Mesendoderm (in vitro differentiated cells): Measurements from ENCODE around the gene TEAD3.

ENCODE experiments used
- DNase-seq: peaks from one replicate; pipeline ENCODE4 v3.0.0; 2013
- H2AK5ac ChIP-seq: 2 replicates; pipeline ENCODE4 v1.6.1; 2013; ENCODE audit warnings: low read length, inconsistent platforms
- H2BK120ac ChIP-seq: 2 replicates; pipeline ENCODE4 v1.6.1; 2013; ENCODE audit warnings: low read depth, mild to moderate bottlenecking, low read length, moderate library complexity, mixed read lengths
- H2BK15ac ChIP-seq: replicated peaks from 2 replicates; pipeline ENCODE4 v1.6.1; 2013; ENCODE audit warnings: low read depth, mild to moderate bottlenecking, moderate library complexity
- H2BK5ac ChIP-seq: 2 replicates; pipeline ENCODE4 v1.6.1; 2013; ENCODE audit warnings: low read length, inconsistent platforms
- H3K18ac ChIP-seq: 2 replicates; pipeline ENCODE4 v1.6.1; 2013; ENCODE audit warnings: mild to moderate bottlenecking, low read length, mixed read lengths
- H3K23ac ChIP-seq: one replicate; pipeline ENCODE4 v1.6.1; 2013; ENCODE audit warnings: low read length
- H3K27ac ChIP-seq: 2 replicates; pipeline ENCODE4 v1.5.1; 2013; ENCODE audit warnings: low read depth, mild to moderate bottlenecking, inconsistent platforms, low read length, moderate library complexity
- H3K27me3 ChIP-seq: 2 replicates; pipeline ENCODE4 v1.6.1; 2013; ENCODE audit warnings: low read length, control low read depth, mild to moderate bottlenecking, inconsistent platforms; ENCODE audit not compliant: insufficient read depth, poor library complexity
- H3K36me3 ChIP-seq: 2 replicates; pipeline ENCODE4 v1.6.1; 2013; ENCODE audit warnings: low read length, inconsistent platforms; ENCODE audit not compliant: control insufficient read depth, insufficient read depth
- H3K4ac ChIP-seq: one replicate; pipeline ENCODE4 v1.6.1; 2013; ENCODE audit warnings: low read depth, mild to moderate bottlenecking, low read length, moderate library complexity
- H3K4me1 ChIP-seq: 2 replicates; pipeline ENCODE4 v1.6.1; 2013; ENCODE audit warnings: low read depth, low read length, inconsistent platforms; ENCODE audit not compliant: control insufficient read depth
- H3K4me2 ChIP-seq: 2 replicates; pipeline ENCODE4 v1.6.1; 2013; ENCODE audit warnings: low read length
- H3K4me3 ChIP-seq: 2 replicates; pipeline ENCODE4 v1.5.1; 2013; ENCODE audit warnings: mild to moderate bottlenecking, low read length
- H3K56ac ChIP-seq: one replicate; pipeline ENCODE4 v1.6.1; 2013; ENCODE audit warnings: low read length
- H3K79me1 ChIP-seq: 2 replicates; pipeline ENCODE4 v1.6.1; 2013; ENCODE audit warnings: low read length, inconsistent platforms
- H3K79me2 ChIP-seq: 2 replicates; pipeline ENCODE4 v1.6.1; 2013; ENCODE audit warnings: mild to moderate bottlenecking, low read length; ENCODE audit not compliant: control insufficient read depth, insufficient read depth
- H3K9ac ChIP-seq: 2 replicates; pipeline ENCODE4 v1.6.1; 2013; ENCODE audit warnings: low read length, inconsistent platforms
- H4K5ac ChIP-seq: one replicate; pipeline ENCODE4 v1.6.1; 2013; ENCODE audit warnings: low read length
- H4K8ac ChIP-seq: one replicate; pipeline ENCODE4 v1.6.1; 2013; ENCODE audit warnings: low read depth, mild to moderate bottlenecking, control low read depth, low read length, moderate library complexity
- WGBS: extraction: QIAGEN DNeasy Blood & Tissue Kit; methylation state at CpG from one replicate; pipeline ENCODE4 v1.1.7; 2013; ENCODE audit warnings: low lambda C conversion rate, missing lambda C conversion rate; ENCODE audit not compliant: insufficient coverage; ENCODE audit errors: extremely low coverage; 5-methylcytosine and 5-hydroxymethylcytosine counted together

Gene TEAD3

GRCh38 chr6:35429463-35429862, 67.4 kb downstream of the TEAD3 start:
- no peak overlapping the region for H3K23ac ChIP-seq
- H3K79me2 ChIP-seq: no peaks in the 10 kb centered on the region
- H3K79me1 ChIP-seq: no peaks in the 10 kb centered on the region
- no peak for DNase-seq
- no peak overlapping the region for H2BK15ac ChIP-seq
- no peak overlapping the region for H2BK120ac ChIP-seq
- no peak overlapping the region for H3K9ac ChIP-seq
- no peak overlapping the region for H3K4me3 ChIP-seq
- H3K4me1 ChIP-seq: peaks cover 2% of the 10 kb centered on the region
- H2AK5ac ChIP-seq: no peak overlapping the region
- WGBS: no CpG with 5 or more reads among the region's 2 CpGs
- H3K36me3 ChIP-seq: peaks cover 2% of the 10 kb centered on the region
- H2BK5ac ChIP-seq: no peak overlapping the region
- no peak overlapping the region for H4K5ac ChIP-seq
- no peak overlapping the region for H3K4me2 ChIP-seq
- no peaks in the 10 kb centered on the region for H3K27me3 ChIP-seq
- H3K56ac ChIP-seq: no peak overlapping the region
- H3K27ac ChIP-seq: no peak overlapping the region
- H3K18ac ChIP-seq: no peak overlapping the region
- H4K8ac ChIP-seq: no peak overlapping the region
- no peak overlapping the region for H3K4ac ChIP-seq

- no peak overlapping the region for H2BK120ac ChIP-seq
- no peak overlapping the region for H3K18ac ChIP-seq
- H3K79me2 ChIP-seq: no peaks in the 10 kb centered on the region
- H3K4me2 ChIP-seq: no peak overlapping the region
- H2AK5ac ChIP-seq: no peak overlapping the region
- H3K23ac ChIP-seq: no peak overlapping the region
- no peaks in the 10 kb centered on the region for H3K27me3 ChIP-seq
- no peak overlapping the region for H3K9ac ChIP-seq
- no peak overlapping the region for H2BK15ac ChIP-seq
- H3K4me3 ChIP-seq: no peak overlapping the region
- DNase-seq: peak; percentile 48
- peaks cover 4% of the 10 kb centered on the region for H3K36me3 ChIP-seq
- H2BK5ac ChIP-seq: no peak overlapping the region
- peaks cover 2% of the 10 kb centered on the region for H3K4me1 ChIP-seq
- no peak overlapping the region for H3K56ac ChIP-seq
- H3K79me1 ChIP-seq: no peaks in the 10 kb centered on the region
- no peak overlapping the region for H4K8ac ChIP-seq
- WGBS: no CpG with 5 or more reads among the region's 10 CpGs
- no peak overlapping the region for H3K4ac ChIP-seq
- no peak overlapping the region for H4K5ac ChIP-seq
- no peak overlapping the region for H3K27ac ChIP-seq
Observed at GRCh38 chr6:35428421-35429149, 68.3 kb downstream of the TEAD3 start.

- Histone ChIP-seq H3K56ac (no peak overlapping the region), H3K36me3 (peaks cover 4% of the 10 kb centered on the region), H3K23ac (no peak overlapping the region), H3K4me3 (no peak overlapping the region), H2BK5ac (no peak overlapping the region), H3K4me1 (peaks cover 2% of the 10 kb centered on the region), H4K8ac (no peak overlapping the region), H3K4me2 (no peak overlapping the region), H3K9ac (no peak overlapping the region), H3K27me3 (no peaks in the 10 kb centered on the region), H3K18ac (no peak overlapping the region), H2AK5ac (no peak overlapping the region), H3K79me2 (no peaks in the 10 kb centered on the region), H2BK15ac (no peak overlapping the region), H2BK120ac (no peak overlapping the region), H3K27ac (no peak overlapping the region), H4K5ac (no peak overlapping the region), H3K79me1 (no peaks in the 10 kb centered on the region), H3K4ac (no peak overlapping the region)
- no CpG with 5 or more reads among the region's 9 CpGs for WGBS
- DNase-seq: no peak
Observed at GRCh38 chr6:35427851-35428321, 69.0 kb downstream of the TEAD3 start.

- no peak overlapping the region for H2AK5ac ChIP-seq
- no peak overlapping the region for H3K4me3 ChIP-seq
- peaks cover 2% of the 10 kb centered on the region for H3K4me1 ChIP-seq
- no CpG with 5 or more reads among the region's 5 CpGs for WGBS
- H3K27me3 ChIP-seq: no peaks in the 10 kb centered on the region
- H3K4me2 ChIP-seq: no peak overlapping the region
- H3K36me3 ChIP-seq: peaks cover 4% of the 10 kb centered on the region
- no peak overlapping the region for H3K27ac ChIP-seq
- H3K4ac ChIP-seq: no peak overlapping the region
- H3K9ac ChIP-seq: no peak overlapping the region
- no peak overlapping the region for H3K18ac ChIP-seq
- H4K5ac ChIP-seq: no peak overlapping the region
- no peaks in the 10 kb centered on the region for H3K79me2 ChIP-seq
- no peak overlapping the region for H2BK15ac ChIP-seq
- no peaks in the 10 kb centered on the region for H3K79me1 ChIP-seq
- no peak overlapping the region for H3K23ac ChIP-seq
- no peak overlapping the region for H3K56ac ChIP-seq
- no peak for DNase-seq
- H2BK120ac ChIP-seq: no peak overlapping the region
- no peak overlapping the region for H4K8ac ChIP-seq
- H2BK5ac ChIP-seq: no peak overlapping the region
Observed at GRCh38 chr6:35427435-35427834, 69.4 kb downstream of the TEAD3 start.

GRCh38 chr6:35426074-35426473, 70.8 kb downstream of the TEAD3 start:
- no peak overlapping the region for H4K5ac ChIP-seq
- no peaks in the 10 kb centered on the region for H3K79me1 ChIP-seq
- H3K4me2 ChIP-seq: no peak overlapping the region
- no peak overlapping the region for H2AK5ac ChIP-seq
- H3K4ac ChIP-seq: no peak overlapping the region
- H3K27ac ChIP-seq: no peak overlapping the region
- H2BK5ac ChIP-seq: no peak overlapping the region
- DNase-seq: no peak
- H2BK120ac ChIP-seq: no peak overlapping the region
- H3K4me3 ChIP-seq: no peak overlapping the region
- peaks cover 2% of the 10 kb centered on the region for H3K4me1 ChIP-seq
- H3K18ac ChIP-seq: no peak overlapping the region
- no peaks in the 10 kb centered on the region for H3K27me3 ChIP-seq
- no CpG with 5 or more reads among the region's 8 CpGs for WGBS
- peaks cover 4% of the 10 kb centered on the region for H3K36me3 ChIP-seq
- H3K79me2 ChIP-seq: no peaks in the 10 kb centered on the region
- no peak overlapping the region for H4K8ac ChIP-seq
- H3K56ac ChIP-seq: no peak overlapping the region
- no peak overlapping the region for H3K23ac ChIP-seq
- H3K9ac ChIP-seq: no peak overlapping the region
- H2BK15ac ChIP-seq: no peak overlapping the region

- no peak overlapping the region for H3K9ac ChIP-seq
- H3K79me1 ChIP-seq: no peaks in the 10 kb centered on the region
- H3K4me2 ChIP-seq: no peak overlapping the region
- no peak overlapping the region for H2BK15ac ChIP-seq
- no peak overlapping the region for H4K8ac ChIP-seq
- no peak overlapping the region for H2AK5ac ChIP-seq
- no peak overlapping the region for H4K5ac ChIP-seq
- H3K4me3 ChIP-seq: no peak overlapping the region
- no peak overlapping the region for H2BK120ac ChIP-seq
- DNase-seq: no peak
- H3K23ac ChIP-seq: no peak overlapping the region
- H2BK5ac ChIP-seq: no peak overlapping the region
- no peak overlapping the region for H3K56ac ChIP-seq
- H3K4ac ChIP-seq: no peak overlapping the region
- peaks cover 4% of the 10 kb centered on the region for H3K36me3 ChIP-seq
- H3K4me1 ChIP-seq: peaks cover 2% of the 10 kb centered on the region
- no peaks in the 10 kb centered on the region for H3K27me3 ChIP-seq
- H3K18ac ChIP-seq: no peak overlapping the region
- no peak overlapping the region for H3K27ac ChIP-seq
- no peaks in the 10 kb centered on the region for H3K79me2 ChIP-seq
- no CpG with 5 or more reads among the region's 3 CpGs for WGBS
Observed at GRCh38 chr6:35425284-35425683, 71.6 kb downstream of the TEAD3 start.
